ENCODE measurements around the gene FOSB. TPM values are rescaled to one million over a fixed set of nuclear protein-coding genes. Genes with fewer than 3 reads are reported as not detected.

FOSB gene
- polyA plus RNA-seq, 1 donor from 2014 or later = 2.1 TPM

- no peaks in the 10 kb centered on the region for H3K9me2 ChIP-seq (ENCODE audit: insufficient read depth, low read length)
- no peaks in the 10 kb centered on the region for H3K27me3 ChIP-seq (ENCODE audit: insufficient read depth, low read depth, low read length)
- no peaks in the 10 kb centered on the region for H3K36me3 ChIP-seq (ENCODE audit: insufficient read depth, low read length)
- H3K79me2 ChIP-seq (replicated peaks; ENCODE audit: insufficient read depth, low read length) = no peaks in the 10 kb centered on the region
- no peaks in the 10 kb centered on the region for H3K9me3 ChIP-seq (ENCODE audit: low read length)
- H3K9ac ChIP-seq (ENCODE audit: low read length) = no peak overlapping the region
- H3F3A ChIP-seq (ENCODE audit: insufficient read depth, low read length, poor library complexity, severe bottlenecking) = no peaks in the 10 kb centered on the region
- H4K20me1 ChIP-seq (ENCODE audit: insufficient read depth) = no peaks in the 10 kb centered on the region
- H3K4me3 ChIP-seq (ENCODE audit: low read length) = no peak overlapping the region
- TF ChIP-seq TAF1 (IDR thresholded peaks at IDR 0.05; ENCODE audit: low read depth) (no peak), MXI1 (conservative IDR thresholded peaks at IDR 0.05; ENCODE audit: poor library complexity, severe bottlenecking) (no peak), RAD21 (conservative IDR thresholded peaks at IDR 0.05) (peak; percentile 74), CTCF (IDR thresholded peaks at IDR 0.05; ENCODE audit: poor library complexity, severe bottlenecking) (peak; percentile 79), EP300 (conservative IDR thresholded peaks at IDR 0.05; ENCODE audit: poor library complexity, severe bottlenecking) (no peak), POLR2AphosphoS5 (IDR thresholded peaks at IDR 0.05) (no peak), SMC3 (conservative IDR thresholded peaks at IDR 0.05; ENCODE audit: poor library complexity) (peak; percentile 75), EZH2 (IDR thresholded peaks at IDR 0.05; ENCODE audit: borderline replicate concordance, insufficient read depth, low read length, poor library complexity, severe bottlenecking) (no peak), REST (IDR thresholded peaks at IDR 0.05; ENCODE audit: borderline replicate concordance) (no peak)
- no peak overlapping the region for H2AFZ ChIP-seq (ENCODE audit: low read depth, low read length)
- no peak overlapping the region for H3K4me2 ChIP-seq (ENCODE audit: low read length)
- H3K27ac ChIP-seq (ENCODE audit: low read length) = no peak overlapping the region
Observed at GRCh38 chr19:45523642-45524256, 56.0 kb downstream of the FOSB start.

- TF ChIP-seq POLR2AphosphoS5 (IDR thresholded peaks at IDR 0.05) = no peak
- no peak for TF ChIP-seq EZH2 (IDR thresholded peaks at IDR 0.05; ENCODE audit: borderline replicate concordance, insufficient read depth, low read length, poor library complexity, severe bottlenecking)
- TF ChIP-seq TAF1 (IDR thresholded peaks at IDR 0.05; ENCODE audit: low read depth) = no peak
- TF ChIP-seq REST (IDR thresholded peaks at IDR 0.05; ENCODE audit: borderline replicate concordance) = no peak
- TF ChIP-seq MXI1 (conservative IDR thresholded peaks at IDR 0.05; ENCODE audit: poor library complexity, severe bottlenecking) = no peak
- TF ChIP-seq SMC3 (conservative IDR thresholded peaks at IDR 0.05; ENCODE audit: poor library complexity) = no peak
- no peak for TF ChIP-seq CTCF (IDR thresholded peaks at IDR 0.05; ENCODE audit: poor library complexity, severe bottlenecking)
- TF ChIP-seq RAD21 (conservative IDR thresholded peaks at IDR 0.05) = no peak
- no peak for TF ChIP-seq EP300 (conservative IDR thresholded peaks at IDR 0.05; ENCODE audit: poor library complexity, severe bottlenecking)
- H3K27ac ChIP-seq (ENCODE audit: low read length) = no peak overlapping the region
- peaks cover 5% of the 10 kb centered on the region for H3K27me3 ChIP-seq (ENCODE audit: insufficient read depth, low read depth, low read length)
- no peak overlapping the region for H3K4me2 ChIP-seq (ENCODE audit: low read length)
- no peaks in the 10 kb centered on the region for H3F3A ChIP-seq (ENCODE audit: insufficient read depth, low read length, poor library complexity, severe bottlenecking)
- no peaks in the 10 kb centered on the region for H4K20me1 ChIP-seq (ENCODE audit: insufficient read depth)
- H3K9me2 ChIP-seq (ENCODE audit: insufficient read depth, low read length) = no peaks in the 10 kb centered on the region
- no peak overlapping the region for H3K4me3 ChIP-seq (ENCODE audit: low read length)
- no peak overlapping the region for H3K9ac ChIP-seq (ENCODE audit: low read length)
- no peaks in the 10 kb centered on the region for H3K9me3 ChIP-seq (ENCODE audit: low read length)
- H3K79me2 ChIP-seq (replicated peaks; ENCODE audit: insufficient read depth, low read length) = no peaks in the 10 kb centered on the region
- H3K36me3 ChIP-seq (ENCODE audit: insufficient read depth, low read length) = no peaks in the 10 kb centered on the region
- H2AFZ ChIP-seq (ENCODE audit: low read depth, low read length) = no peak overlapping the region
Observed at GRCh38 chr19:45524575-45525129, 56.9 kb downstream of the FOSB start.
